DOHH2 (cell line): ENCODE data around the gene IL32.

Source experiments
- EZH2phosphoT487 ChIP-seq: fragments of 200-600 bp; sonication (generic); IDR thresholded peaks from 2 replicates; pipeline ENCODE4 v1.6.1; 2017; ENCODE audit warnings: borderline replicate concordance, mild to moderate bottlenecking, antibody characterized with exemption, low read length, moderate library complexity, mixed read lengths
- TF ChIP-seq, protein P1 (sequence below): fragments of 200-600 bp; sonication (generic); IDR thresholded peaks from one replicate; pipeline ENCODE4 v1.5.1; 2014; ENCODE audit warnings: antibody characterized with exemption, mild to moderate bottlenecking, low read depth, low read length; ENCODE audit not compliant: poor library complexity, severe bottlenecking

DNA sequence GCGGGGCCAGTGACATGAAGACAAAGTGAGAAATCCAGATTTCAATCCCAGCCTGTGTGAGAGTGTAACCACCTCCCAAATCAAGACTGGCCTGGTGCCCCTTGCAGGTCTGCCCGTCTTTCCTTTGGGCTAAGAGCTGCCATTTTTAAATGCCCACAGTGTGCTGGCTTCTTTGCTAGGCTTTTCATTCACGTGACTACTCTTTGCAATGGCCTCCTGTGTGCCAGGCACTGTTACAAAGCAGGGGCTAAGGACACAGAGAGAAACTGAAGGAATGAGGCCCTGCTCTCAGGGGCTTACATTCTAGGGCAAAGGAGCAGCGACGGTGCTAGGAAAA, 33.9 kb downstream of the IL32 start:
- TF ChIP-seq, protein P1, sequence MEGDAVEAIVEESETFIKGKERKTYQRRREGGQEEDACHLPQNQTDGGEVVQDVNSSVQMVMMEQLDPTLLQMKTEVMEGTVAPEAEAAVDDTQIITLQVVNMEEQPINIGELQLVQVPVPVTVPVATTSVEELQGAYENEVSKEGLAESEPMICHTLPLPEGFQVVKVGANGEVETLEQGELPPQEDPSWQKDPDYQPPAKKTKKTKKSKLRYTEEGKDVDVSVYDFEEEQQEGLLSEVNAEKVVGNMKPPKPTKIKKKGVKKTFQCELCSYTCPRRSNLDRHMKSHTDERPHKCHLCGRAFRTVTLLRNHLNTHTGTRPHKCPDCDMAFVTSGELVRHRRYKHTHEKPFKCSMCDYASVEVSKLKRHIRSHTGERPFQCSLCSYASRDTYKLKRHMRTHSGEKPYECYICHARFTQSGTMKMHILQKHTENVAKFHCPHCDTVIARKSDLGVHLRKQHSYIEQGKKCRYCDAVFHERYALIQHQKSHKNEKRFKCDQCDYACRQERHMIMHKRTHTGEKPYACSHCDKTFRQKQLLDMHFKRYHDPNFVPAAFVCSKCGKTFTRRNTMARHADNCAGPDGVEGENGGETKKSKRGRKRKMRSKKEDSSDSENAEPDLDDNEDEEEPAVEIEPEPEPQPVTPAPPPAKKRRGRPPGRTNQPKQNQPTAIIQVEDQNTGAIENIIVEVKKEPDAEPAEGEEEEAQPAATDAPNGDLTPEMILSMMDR = no peak
- no peak for TF ChIP-seq EZH2phosphoT487
